ENCODE measurements around the gene IGFL4.

Gene IGFL4

GRCh38 chr19:46040952-46041500 is at the start of gene IGFL4:
TSS of gene IGFL4 (minus strand) at chr19:46041002. CDS start at chr19:46040962, 40 bp downstream.
- DNase-seq (ENCODE audit: low spot score), result no peak

GRCh38 chr19:46090444-46090843 is 49.6 kb upstream of the IGFL4 start:
- no peak for DNase-seq (ENCODE audit: low spot score)

GRCh38 chr19:46089432-46089831 is 48.6 kb upstream of the IGFL4 start:
- DNase-seq (ENCODE audit: low spot score), result no peak

GRCh38 chr19:46088101-46088500 is 47.3 kb upstream of the IGFL4 start:
- no peak for DNase-seq (ENCODE audit: low spot score)

GRCh38 chr19:46085888-46086287 is 45.1 kb upstream of the IGFL4 start:
- DNase-seq (ENCODE audit: low spot score), result no peak

GRCh38 chr19:46082728-46083050 is 41.9 kb upstream of the IGFL4 start:
- no peak for DNase-seq (ENCODE audit: low spot score)

- DNase-seq (ENCODE audit: low spot score), result peak; percentile 68
Measured at GRCh38 chr19:46081928-46082727, 41.3 kb upstream of the IGFL4 start.

GRCh38 chr19:46080561-46080960 is 39.8 kb upstream of the IGFL4 start:
- no peak for DNase-seq (ENCODE audit: low spot score)

- DNase-seq (ENCODE audit: low spot score), result no peak
Measured at GRCh38 chr19:46079576-46079975, 38.8 kb upstream of the IGFL4 start.

- peak; percentile 60 for DNase-seq (ENCODE audit: low spot score)
Measured at GRCh38 chr19:46078573-46079332, 38.0 kb upstream of the IGFL4 start.

- DNase-seq (ENCODE audit: low spot score), result no peak
Measured at GRCh38 chr19:46077815-46078167, 37.0 kb upstream of the IGFL4 start.

GRCh38 chr19:46076951-46077814 is 36.4 kb upstream of the IGFL4 start:
- DNase-seq (ENCODE audit: low spot score), result peak; percentile 77

GRCh38 chr19:46076031-46076880 is 35.5 kb upstream of the IGFL4 start:
- DNase-seq (ENCODE audit: low spot score), result peak; percentile 15

- no peak for DNase-seq (ENCODE audit: low spot score)
Measured at GRCh38 chr19:46073268-46073922, 32.6 kb upstream of the IGFL4 start.

- no peak for DNase-seq (ENCODE audit: low spot score)
Measured at GRCh38 chr19:46069806-46070341, 29.1 kb upstream of the IGFL4 start.

GRCh38 chr19:46068345-46069258 is 27.8 kb upstream of the IGFL4 start:
- DNase-seq (ENCODE audit: low spot score), result no peak

- no peak for DNase-seq (ENCODE audit: low spot score)
Measured at GRCh38 chr19:46067691-46068090, 26.9 kb upstream of the IGFL4 start.

GRCh38 chr19:46066471-46066870 is 25.7 kb upstream of the IGFL4 start:
- DNase-seq (ENCODE audit: low spot score), result no peak

GRCh38 chr19:46065486-46066071 is 24.8 kb upstream of the IGFL4 start:
- no peak for DNase-seq (ENCODE audit: low spot score)

All from NAMALWA (cell line).